Activated B cell treated with CpG ODN at 0.5 μM for 24 hours (primary cell): ENCODE data around the gene MPRIP. TPM values are rescaled to one million over a fixed set of nuclear protein-coding genes. Genes with fewer than 3 reads are reported as not detected.

Source experiments
- ATAC-seq: fragments of 200-7000 bp; cut with Tn5 transposase; one replicate; pipeline ENCODE4 v1.10.0; 2021; ENCODE audit warnings: low read depth, mild to moderate bottlenecking, moderate library complexity
- CTCF ChIA-PET: fragments of 350-600 bp; sonication (Branson Sonifier 250); formaldehyde crosslinking; loops from one replicate; lab custom pipeline; 2021; ENCODE audit warnings: antibody characterized with exemption; lab: Charles Lee
- POLR2A ChIA-PET: fragments of 350-600 bp; sonication (Branson Sonifier 250); formaldehyde crosslinking; loops from one replicate; lab custom pipeline; 2021; ENCODE audit warnings: antibody characterized with exemption; lab: Charles Lee
- DNase-seq: peaks from one replicate; pipeline ENCODE4 v3.0.0; 2022
- H3K27ac Mint-ChIP-seq: one replicate; pipeline ENCODE4 v1.8.0; 2020; ENCODE audit warnings: mixed read lengths
- H3K27me3 Mint-ChIP-seq: one replicate; pipeline ENCODE4 v1.8.0; 2021; ENCODE audit warnings: mixed read lengths
- H3K36me3 Mint-ChIP-seq: one replicate; pipeline ENCODE4 v1.8.0; 2021; ENCODE audit warnings: low read depth, mixed read lengths
- H3K4me1 Mint-ChIP-seq: one replicate; pipeline ENCODE4 v1.8.0; 2021; ENCODE audit warnings: mixed read lengths
- H3K4me3 Mint-ChIP-seq: one replicate; pipeline ENCODE4 v1.8.0; 2020; ENCODE audit warnings: mild to moderate bottlenecking, mixed read lengths
- H3K9me3 Mint-ChIP-seq: one replicate; pipeline ENCODE4 v1.8.0; 2020; ENCODE audit warnings: mixed read lengths
- CTCF ChIP-seq: fragments of 200-600 bp; IDR thresholded peaks from one replicate; pipeline ENCODE4 v1.8.0; 2022; ENCODE audit warnings: antibody characterized with exemption, mild to moderate bottlenecking
- intact Hi-C: fragments of 100-400 bp; cut with micrococcal nuclease; formaldehyde crosslinking; loops from one replicate; pipeline ENCODE4 v1.15.1; 2024
- total RNA-seq: library from RNA; stranded (reverse); gene quantifications from 2 replicates; pipeline ENCODE4 v1.2.3, GENCODE V29; 2022

The MPRIP gene
- total RNA-seq, 1 donor from 2014 or later = 231 TPM

- H3K27ac Mint-ChIP-seq = peak overlapping the region; percentile 80
- TF ChIP-seq CTCF = no peak
- no peaks in the 10 kb centered on the region for H3K9me3 Mint-ChIP-seq
- intact Hi-C loops = loop anchor here (2.0 kb wide), 1 partner anchor 60 kb away; the partner anchor contains the start of gene FLCN
- no peak for DNase-seq
- POLR2A ChIA-PET = interaction anchor here (1.7 kb wide), 1 partner anchor 61 kb away, joined by 6 read pairs; the partner anchor contains the start of gene FLCN
- H3K27me3 Mint-ChIP-seq = no peaks in the 10 kb centered on the region
- CTCF ChIA-PET = no interaction called here
- no peak overlapping the region for H3K4me3 Mint-ChIP-seq
- peaks cover 43% of the 10 kb centered on the region for H3K4me1 Mint-ChIP-seq
- ATAC-seq = no peak
- H3K36me3 Mint-ChIP-seq = peaks cover 82% of the 10 kb centered on the region
Observed at GRCh38 chr17:17176341-17176740, 134.1 kb downstream of the MPRIP start.

- Mint-ChIP-seq H3K9me3 (no peaks in the 10 kb centered on the region), H3K27ac (peak overlapping the region; percentile 41), H3K4me3 (no peak overlapping the region), H3K4me1 (peaks cover 52% of the 10 kb centered on the region), H3K36me3 (peaks cover 82% of the 10 kb centered on the region), H3K27me3 (no peaks in the 10 kb centered on the region)
- TF ChIP-seq CTCF = no peak
- POLR2A ChIA-PET = interaction anchor here (0.7 kb wide), 2 partner anchors 22 to 104 kb away, joined by 4 to 5 read pairs; no protein-coding TSS in a partner anchor
- intact Hi-C loops = loop anchor here (2.0 kb wide), 1 partner anchor 60 kb away; the partner anchor contains the start of gene FLCN
- ATAC-seq = no peak
- CTCF ChIA-PET = no interaction called here
- DNase-seq = no peak
Observed at GRCh38 chr17:17177176-17177575, 134.9 kb downstream of the MPRIP start.

DNA sequence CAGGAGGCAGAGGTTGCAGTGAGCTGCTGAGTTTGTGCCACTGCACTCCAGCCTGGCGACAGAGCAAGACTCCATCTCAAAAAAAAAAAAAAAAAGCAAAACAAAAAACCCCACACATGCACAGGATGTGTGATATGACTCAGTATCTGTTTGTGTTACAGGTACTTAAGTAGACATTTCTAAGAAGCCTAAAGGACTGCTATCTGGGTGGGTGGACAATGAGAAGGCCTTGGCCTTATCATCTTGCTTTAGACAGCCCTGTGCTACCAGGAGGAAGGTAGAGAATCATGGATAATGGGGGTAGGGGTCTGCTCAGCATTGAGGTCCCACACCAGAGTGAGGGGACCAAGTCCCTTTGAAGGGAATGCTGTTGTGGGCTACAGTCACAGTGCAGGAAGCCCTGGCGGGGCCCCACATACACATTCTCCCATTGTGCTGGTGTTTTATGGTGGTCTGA lies 137.1 kb downstream of the MPRIP start:
- Mint-ChIP-seq H3K27me3 (no peaks in the 10 kb centered on the region), H3K27ac (peak overlapping the region; percentile 73), H3K4me1 (peaks cover 54% of the 10 kb centered on the region), H3K9me3 (no peaks in the 10 kb centered on the region), H3K4me3 (no peak overlapping the region), H3K36me3 (peaks cover 70% of the 10 kb centered on the region)
- intact Hi-C loops = no loop called here
- no peak for TF ChIP-seq CTCF
- peak; percentile 19 for ATAC-seq
- DNase-seq = no peak
- CTCF ChIA-PET = no interaction called here
- POLR2A ChIA-PET = no interaction called here

DNA sequence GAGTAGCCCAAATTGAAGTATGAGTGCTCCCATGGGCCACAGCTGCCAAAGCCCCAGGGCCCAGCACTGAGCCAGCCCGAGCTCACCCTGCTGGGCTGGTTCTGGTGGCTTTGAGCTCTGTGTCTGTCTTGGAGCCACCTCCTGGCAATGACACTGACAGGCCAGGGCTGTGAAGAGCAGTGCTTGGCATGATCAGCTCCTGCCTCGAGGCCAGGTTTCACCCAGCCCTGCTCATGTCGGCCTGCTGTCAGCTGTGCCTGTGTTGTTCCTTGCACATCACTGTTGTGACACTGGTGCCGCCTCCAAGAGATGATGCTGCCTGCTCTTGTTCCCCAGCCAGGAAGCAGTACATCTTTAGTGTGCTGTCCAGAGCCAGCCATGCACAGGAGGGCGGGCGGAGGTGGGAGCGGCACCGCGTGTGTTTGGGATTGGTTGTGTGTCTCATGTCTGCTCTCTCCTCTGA lies 137.9 kb downstream of the MPRIP start:
- TF ChIP-seq CTCF = no peak
- H3K4me3 Mint-ChIP-seq = no peak overlapping the region
- ChIA-PET CTCF (no interaction called here), POLR2A (no interaction called here)
- no peak overlapping the region for H3K27ac Mint-ChIP-seq
- no peak for DNase-seq
- no peaks in the 10 kb centered on the region for H3K9me3 Mint-ChIP-seq
- intact Hi-C loops = no loop called here
- peaks cover 71% of the 10 kb centered on the region for H3K36me3 Mint-ChIP-seq
- no peaks in the 10 kb centered on the region for H3K27me3 Mint-ChIP-seq
- H3K4me1 Mint-ChIP-seq = peaks cover 56% of the 10 kb centered on the region
- ATAC-seq = no peak

GRCh38 chr17:17180741-17181525 lies 138.7 kb downstream of the MPRIP start:
- ATAC-seq = no peak
- Mint-ChIP-seq H3K27ac (peak overlapping the region; percentile 84), H3K4me3 (no peak overlapping the region), H3K9me3 (no peaks in the 10 kb centered on the region), H3K36me3 (peaks cover 75% of the 10 kb centered on the region), H3K27me3 (no peaks in the 10 kb centered on the region), H3K4me1 (peaks cover 55% of the 10 kb centered on the region)
- DNase-seq = no peak
- no peak for TF ChIP-seq CTCF
- intact Hi-C loops = no loop called here
- CTCF ChIA-PET = no interaction called here
- POLR2A ChIA-PET = interaction anchor here (0.9 kb wide), 1 partner anchor 17 kb away, joined by 3 read pairs; no protein-coding TSS in a partner anchor
